ENCODE results near the gene ANKLE2.

ANKLE2 gene

DNA sequence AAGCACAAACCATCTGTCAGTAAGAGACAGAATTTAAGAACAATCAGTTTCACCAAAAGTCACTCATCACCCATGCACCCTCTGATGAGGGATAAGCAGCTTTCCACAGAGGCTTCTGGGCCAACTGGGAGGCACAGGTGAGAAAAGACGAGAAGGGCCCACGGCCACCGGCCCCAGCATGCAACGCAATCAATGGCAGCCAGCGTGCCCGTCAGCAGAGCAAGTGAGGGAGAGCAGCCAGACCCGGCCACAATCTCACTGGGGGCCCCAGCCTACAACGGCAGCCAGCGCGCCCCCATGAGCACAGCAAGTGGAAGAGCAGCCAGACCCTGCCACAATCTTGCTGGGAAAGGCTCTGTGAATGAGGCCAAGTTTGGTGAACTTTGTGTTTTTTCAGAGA lies 13.3 kb downstream of the ANKLE2 start:
- FAIRE-seq, result no peak

DNA sequence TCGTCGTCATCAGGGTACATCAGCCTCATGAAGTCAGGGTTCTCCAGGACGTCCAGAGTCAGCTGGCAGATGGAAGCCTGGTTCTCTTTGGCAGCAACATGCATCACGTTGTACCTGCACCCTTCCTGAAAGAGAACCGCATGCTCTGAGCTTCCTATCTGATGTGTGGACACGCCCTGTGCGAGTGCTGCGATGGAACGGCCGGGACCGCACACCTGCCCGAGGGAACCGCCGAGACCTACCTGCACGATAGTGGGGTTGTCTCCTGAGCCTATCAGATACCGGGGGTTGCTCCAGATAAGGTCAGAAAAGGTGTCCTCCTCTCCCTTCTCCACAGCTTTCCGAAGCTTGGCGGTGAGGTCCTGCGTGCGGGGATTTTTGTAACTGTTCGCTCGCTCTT lies 13.7 kb downstream of the ANKLE2 start:
- DNase-seq (ENCODE audit: insufficient read length, low spot score) (no peak), FAIRE-seq (no peak)

More for the DNA sequence above, 13.3 kb downstream of the ANKLE2 start:
- DNase-seq (ENCODE audit: insufficient read length, low spot score), result no peak

- DNase-seq (ENCODE audit: insufficient read length, low spot score), result no peak
- no peak for FAIRE-seq
Measured at GRCh38 chr12:132747395-132747794, 14.2 kb downstream of the ANKLE2 start.

- FAIRE-seq, result no peak
- DNase-seq (ENCODE audit: insufficient read length, low spot score), result no peak
Measured at GRCh38 chr12:132746613-132747012, 15.0 kb downstream of the ANKLE2 start.

GRCh38 chr12:132743831-132744230 lies 17.8 kb downstream of the ANKLE2 start:
- FAIRE-seq (no peak), DNase-seq (ENCODE audit: insufficient read length, low spot score) (no peak)

DNA sequence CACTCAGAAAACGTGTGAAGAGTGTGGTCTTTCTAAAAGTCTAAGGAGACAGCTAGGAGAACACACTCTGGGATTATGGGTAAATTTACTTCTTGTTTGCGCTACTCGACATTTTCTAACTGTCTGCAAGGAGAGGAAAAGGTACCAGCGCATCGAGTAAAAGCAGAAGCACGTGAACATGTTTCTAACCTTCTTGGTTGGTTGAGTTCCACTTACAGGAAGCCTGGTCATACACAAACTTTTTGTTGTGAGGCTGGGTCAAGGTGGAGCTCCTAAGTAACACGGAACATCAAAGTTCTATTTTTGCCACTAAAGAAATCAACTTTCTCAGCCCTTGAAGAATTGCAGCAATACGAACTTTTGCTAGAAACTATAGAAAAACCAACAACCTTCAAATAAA lies 20.0 kb downstream of the ANKLE2 start:
- DNase-seq (ENCODE audit: insufficient read length, low spot score) (no peak), FAIRE-seq (no peak)

DNA sequence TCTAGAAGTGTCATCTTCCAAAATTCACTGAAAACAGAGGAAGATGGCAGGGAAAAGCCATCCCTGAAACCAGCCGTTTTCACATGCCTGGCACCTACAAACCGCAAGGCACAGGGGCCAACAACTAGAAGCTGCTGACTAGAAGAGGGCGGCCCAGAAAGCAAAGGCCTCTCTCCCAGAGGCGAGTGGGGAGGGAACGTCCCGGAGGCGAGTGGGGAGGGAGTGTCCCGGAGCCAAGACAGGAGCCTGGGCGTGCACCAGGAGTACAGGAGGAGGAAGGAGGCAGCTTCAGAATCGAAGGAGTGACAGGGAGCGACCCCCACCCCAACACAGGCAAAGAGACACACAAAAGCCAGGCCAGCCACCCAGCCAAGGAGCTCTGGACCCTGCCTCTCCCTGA lies 21.0 kb downstream of the ANKLE2 start:
- DNase-seq (ENCODE audit: insufficient read length, low spot score), result no peak
- FAIRE-seq, result no peak

- no peak for FAIRE-seq
- no peak for DNase-seq (ENCODE audit: insufficient read length, low spot score)
Measured at GRCh38 chr12:132740313-132740646, 21.4 kb downstream of the ANKLE2 start.

DNA sequence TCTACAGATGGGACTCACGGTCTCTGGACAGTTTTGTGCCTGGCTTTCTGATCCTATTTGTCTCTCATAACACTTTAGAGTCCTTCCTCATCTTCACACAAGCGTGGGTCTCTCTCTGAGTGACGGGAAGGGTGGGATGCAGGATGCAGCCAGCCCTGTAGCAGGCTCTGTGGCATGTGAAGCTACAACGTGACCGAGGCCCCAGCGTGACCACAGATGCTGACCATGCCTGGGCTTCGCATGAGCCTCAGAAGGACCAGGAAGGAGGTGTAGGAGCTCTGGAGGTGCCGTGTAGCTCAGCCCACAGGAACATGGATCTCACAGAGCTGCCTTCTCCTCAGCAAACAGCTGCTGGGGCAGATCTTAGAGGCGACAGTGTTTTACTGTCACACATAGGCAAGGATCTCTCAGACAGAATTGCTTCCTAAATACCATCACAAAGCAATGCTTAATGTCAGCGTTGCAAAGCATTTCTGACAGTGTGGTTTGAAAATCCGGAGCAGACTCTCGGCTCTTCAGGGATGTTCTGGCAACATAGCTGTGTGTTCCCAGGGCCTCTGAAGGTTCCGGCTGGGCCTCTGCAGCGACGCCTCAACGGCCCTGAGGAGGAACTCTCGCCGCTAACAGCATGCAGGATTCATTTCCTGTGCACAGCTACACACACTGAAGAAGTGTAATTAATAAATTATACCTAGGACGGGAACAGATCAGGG lies 21.9 kb downstream of the ANKLE2 start:
- no peak for DNase-seq (ENCODE audit: insufficient read length, low spot score)
- no peak for FAIRE-seq

- DNase-seq (ENCODE audit: insufficient read length, low spot score) (no peak), FAIRE-seq (no peak)
Measured at GRCh38 chr12:132736913-132737312, 24.7 kb downstream of the ANKLE2 start.

- DNase-seq (ENCODE audit: insufficient read length, low spot score) (no peak), FAIRE-seq (no peak)
Measured at GRCh38 chr12:132736378-132736777, 25.3 kb downstream of the ANKLE2 start.

GRCh38 chr12:132735496-132735895 lies 26.1 kb downstream of the ANKLE2 start:
- no peak for DNase-seq (ENCODE audit: insufficient read length, low spot score)
- no peak for FAIRE-seq

- no peak for DNase-seq (ENCODE audit: insufficient read length, low spot score)
- no peak for FAIRE-seq
Measured at GRCh38 chr12:132734206-132734605, 27.4 kb downstream of the ANKLE2 start.

- DNase-seq (ENCODE audit: insufficient read length, low spot score) (no peak), FAIRE-seq (no peak)
Measured at GRCh38 chr12:132731574-132731973, 30.1 kb downstream of the ANKLE2 start.

DNA sequence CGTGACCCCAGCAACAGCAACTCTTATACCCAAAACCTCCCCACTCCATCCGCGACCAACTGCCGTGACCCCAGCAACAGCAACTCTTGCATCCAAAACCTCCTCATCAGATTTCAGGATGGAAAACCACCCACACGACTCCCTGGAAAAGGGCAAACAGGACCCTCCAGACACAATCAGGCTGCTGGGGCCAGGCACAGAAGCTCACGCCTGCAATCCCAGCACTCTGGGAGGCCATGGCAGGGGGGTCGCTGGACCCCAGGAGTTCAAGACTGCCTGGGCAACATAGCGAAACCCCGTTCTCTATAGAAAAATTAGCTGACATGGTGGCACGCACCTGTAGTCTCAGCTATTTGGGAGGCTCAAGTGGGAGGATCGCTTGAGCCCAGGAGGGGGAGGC lies 31.3 kb downstream of the ANKLE2 start:
- DNase-seq (ENCODE audit: insufficient read length, low spot score) (no peak), FAIRE-seq (no peak)

DNA sequence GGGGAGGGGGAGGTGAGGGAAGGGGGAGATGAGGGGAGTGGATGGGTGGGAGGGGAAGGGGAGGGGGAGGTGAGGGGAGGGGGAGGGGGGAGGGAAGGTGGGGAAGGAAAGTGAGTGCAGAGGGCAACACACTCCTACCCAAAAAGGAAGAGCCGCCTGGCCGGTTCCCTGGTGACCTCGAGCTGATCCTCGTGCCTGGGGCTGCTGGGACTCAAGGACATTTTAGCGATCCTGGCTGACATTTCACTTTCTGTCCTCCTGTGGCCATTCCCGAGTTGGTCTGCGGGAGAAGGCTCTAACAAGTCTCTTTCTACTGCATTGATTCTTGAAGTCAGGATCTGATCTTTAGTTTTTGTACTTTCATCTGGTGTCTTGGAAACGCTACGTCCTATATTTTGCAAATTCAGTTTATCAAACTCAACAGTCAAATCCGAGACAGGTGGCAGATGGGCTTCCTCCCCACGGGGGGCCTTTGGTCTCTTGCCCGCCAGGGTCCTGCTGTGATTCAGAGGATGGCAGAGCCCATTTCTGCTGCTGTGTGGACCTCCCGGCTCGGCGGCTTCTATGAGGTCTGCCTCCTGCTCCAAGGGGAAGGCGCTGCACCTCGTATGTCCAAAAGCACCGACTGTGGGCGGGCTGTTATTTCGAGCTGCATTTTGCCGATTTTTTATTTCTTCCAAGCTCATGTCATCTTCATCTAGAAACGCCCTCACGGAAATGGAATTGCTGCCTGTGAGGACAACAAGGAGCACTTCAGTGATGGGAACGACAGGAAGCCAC lies 31.9 kb downstream of the ANKLE2 start:
- DNase-seq (ENCODE audit: insufficient read length, low spot score) (no peak), FAIRE-seq (no peak)

DNA sequence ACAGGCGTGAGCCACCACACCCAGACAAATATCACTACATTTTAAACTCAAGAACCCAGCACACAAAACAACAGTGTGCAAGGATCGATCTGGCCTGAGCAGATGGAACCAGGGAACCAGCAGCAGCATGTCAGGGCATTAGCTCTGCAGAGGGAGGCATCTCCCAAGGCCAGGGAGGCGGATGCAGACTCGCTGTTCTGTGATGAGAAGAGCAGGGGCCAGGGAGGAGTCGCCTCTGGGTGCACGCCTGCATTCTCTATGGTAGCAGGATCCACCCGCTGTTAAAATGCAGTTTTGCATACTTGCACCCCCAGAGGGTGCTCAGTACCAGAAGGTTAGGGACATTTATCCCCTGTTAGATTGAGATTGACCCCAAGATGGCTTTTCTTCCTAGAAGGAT lies 33.1 kb downstream of the ANKLE2 start:
- no peak for FAIRE-seq
- no peak for DNase-seq (ENCODE audit: insufficient read length, low spot score)

DNA sequence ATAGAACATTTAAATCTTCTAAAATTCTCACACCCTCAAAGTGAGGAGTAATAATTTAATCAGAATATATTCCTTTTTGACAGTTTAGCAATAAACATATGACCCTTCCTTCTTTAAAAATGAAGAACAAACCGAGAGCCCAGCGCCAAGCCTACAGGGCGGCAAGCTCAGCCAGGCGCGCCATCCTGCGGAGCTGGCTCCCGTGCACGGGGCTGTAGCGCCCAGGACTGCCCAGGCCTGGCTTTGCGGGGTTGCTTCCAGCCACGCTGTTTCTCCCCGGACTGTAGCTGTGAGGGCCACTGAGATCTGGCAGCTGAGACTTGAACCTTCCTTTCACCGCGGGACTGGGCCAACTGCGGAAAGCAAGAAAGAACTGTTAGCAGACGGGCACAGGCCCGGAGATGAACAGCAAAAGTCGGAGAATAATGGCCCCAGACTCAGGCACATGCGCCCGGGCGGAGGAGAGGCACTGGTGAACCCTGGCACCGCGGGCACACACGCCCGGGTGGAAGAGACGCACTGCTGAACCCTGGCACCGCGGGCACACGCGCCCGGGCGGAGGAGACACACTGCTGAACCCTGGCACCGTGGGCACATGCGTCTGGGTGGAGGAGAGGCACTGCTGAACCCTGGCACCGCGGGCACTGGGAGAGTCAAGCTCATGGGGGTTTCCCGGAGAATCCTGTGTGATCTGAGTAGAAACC lies 34.4 kb downstream of the ANKLE2 start:
- no peak for DNase-seq (ENCODE audit: insufficient read length, low spot score)
- FAIRE-seq, result no peak

DNA sequence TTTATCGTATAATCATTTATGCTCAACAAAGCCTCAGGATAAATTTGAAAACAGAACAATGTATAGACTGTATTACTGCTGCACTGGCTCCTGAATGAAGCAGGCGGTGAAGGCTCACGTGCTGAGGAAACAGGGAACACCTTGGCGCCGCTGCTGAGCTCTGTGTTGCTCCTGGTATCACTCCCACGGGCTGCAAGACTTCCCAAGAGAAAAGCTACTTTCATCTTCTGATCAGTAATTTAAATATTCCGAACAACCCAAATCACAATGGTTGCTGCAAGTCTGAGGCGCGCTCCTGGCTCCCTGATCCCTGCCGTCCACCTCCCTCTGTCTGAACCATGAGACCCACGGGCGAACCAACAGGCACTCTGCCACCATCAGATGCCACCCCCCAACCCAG lies 35.2 kb downstream of the ANKLE2 start:
- FAIRE-seq (no peak), DNase-seq (ENCODE audit: insufficient read length, low spot score) (no peak)

GRCh38 chr12:132724506-132725241 lies 37.0 kb downstream of the ANKLE2 start:
- DNase-seq (ENCODE audit: insufficient read length, low spot score) (no peak), FAIRE-seq (no peak)

GRCh38 chr12:132723764-132724140 lies 37.9 kb downstream of the ANKLE2 start:
- no peak for DNase-seq (ENCODE audit: insufficient read length, low spot score)
- no peak for FAIRE-seq

All from GM19239 (cell line).